Measurements from ENCODE around the gene VMP1.
A peak's percentile ranks its signal among the peaks of the same experiment; 100 is the strongest.
"Not testable (repeated sequence)": the region's sequence is repeated elsewhere in the genome, so short reads cannot be mapped to it uniquely, and the experiment has no call there.

VMP1 gene

DNA sequence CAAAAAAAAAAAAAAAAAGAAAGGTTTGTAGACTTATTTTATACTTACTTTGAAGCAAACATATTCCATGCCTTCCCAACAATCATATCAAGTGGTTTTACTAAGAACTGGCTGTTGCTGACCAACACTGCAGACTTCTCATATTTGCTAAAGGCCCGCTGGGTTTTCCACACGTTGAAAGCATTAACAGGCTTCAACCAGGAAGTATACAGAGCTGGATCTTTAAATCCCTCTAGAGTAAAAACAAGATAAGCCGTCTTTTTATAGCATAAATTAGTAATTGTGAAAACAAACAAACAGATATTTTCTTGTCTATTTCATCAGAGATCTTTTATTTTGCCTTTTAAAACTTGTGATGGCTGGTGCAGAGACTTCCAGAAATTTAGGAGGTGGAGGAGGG, 156.2 kb downstream of the VMP1 start:
- TF ChIP-seq, protein P1, sequence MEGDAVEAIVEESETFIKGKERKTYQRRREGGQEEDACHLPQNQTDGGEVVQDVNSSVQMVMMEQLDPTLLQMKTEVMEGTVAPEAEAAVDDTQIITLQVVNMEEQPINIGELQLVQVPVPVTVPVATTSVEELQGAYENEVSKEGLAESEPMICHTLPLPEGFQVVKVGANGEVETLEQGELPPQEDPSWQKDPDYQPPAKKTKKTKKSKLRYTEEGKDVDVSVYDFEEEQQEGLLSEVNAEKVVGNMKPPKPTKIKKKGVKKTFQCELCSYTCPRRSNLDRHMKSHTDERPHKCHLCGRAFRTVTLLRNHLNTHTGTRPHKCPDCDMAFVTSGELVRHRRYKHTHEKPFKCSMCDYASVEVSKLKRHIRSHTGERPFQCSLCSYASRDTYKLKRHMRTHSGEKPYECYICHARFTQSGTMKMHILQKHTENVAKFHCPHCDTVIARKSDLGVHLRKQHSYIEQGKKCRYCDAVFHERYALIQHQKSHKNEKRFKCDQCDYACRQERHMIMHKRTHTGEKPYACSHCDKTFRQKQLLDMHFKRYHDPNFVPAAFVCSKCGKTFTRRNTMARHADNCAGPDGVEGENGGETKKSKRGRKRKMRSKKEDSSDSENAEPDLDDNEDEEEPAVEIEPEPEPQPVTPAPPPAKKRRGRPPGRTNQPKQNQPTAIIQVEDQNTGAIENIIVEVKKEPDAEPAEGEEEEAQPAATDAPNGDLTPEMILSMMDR (conservative IDR thresholded peaks at IDR 0.05; ENCODE audit: low read depth, low read length): no peak
- no peak for DNase-seq (ENCODE audit: low read depth)
- H3K4me3 ChIP-seq (ENCODE audit: low read depth, low read length): no peak overlapping the region

DNA sequence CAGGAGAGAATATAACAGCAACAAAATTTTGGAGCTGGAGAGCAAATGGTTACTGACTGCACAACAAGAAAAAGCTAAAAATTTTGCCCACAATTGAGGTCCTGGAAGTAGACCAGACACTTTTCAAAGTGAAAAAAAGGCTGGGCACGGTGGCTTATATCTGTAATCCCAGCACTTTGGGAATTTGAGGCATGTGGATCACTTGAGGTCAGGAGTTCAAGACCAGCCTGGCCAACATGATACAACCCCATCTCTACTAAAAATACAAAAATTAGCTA, 162.4 kb downstream of the VMP1 start:
- no peak for DNase-seq (ENCODE audit: low read depth)
- TF ChIP-seq, protein P1 (conservative IDR thresholded peaks at IDR 0.05; ENCODE audit: low read depth, low read length): no peak
- no peak overlapping the region for H3K4me3 ChIP-seq (ENCODE audit: low read depth, low read length)

DNA sequence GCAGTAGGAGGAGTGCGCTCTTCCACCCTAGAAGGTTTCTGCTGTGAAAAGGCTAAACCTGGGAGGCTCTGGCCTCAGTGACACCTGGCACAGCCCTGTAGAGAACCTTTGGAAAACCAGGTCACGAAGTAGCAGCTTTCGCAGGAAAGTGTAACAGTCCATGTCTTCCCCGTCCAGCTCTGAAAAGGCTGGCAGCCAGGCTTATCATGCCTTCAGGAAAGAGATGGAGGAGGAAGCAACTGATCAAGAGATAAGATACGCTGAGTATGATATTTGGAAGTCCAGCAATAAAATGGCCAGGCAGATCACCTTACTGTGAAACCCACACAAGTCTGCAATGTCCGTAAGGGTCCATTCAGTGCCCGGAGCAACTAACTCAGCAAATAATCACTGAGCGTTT, 163.0 kb downstream of the VMP1 start:
- TF ChIP-seq, protein P1 (conservative IDR thresholded peaks at IDR 0.05; ENCODE audit: low read depth, low read length): no peak
- H3K4me3 ChIP-seq (ENCODE audit: low read depth, low read length): no peak overlapping the region
- DNase-seq (ENCODE audit: low read depth): no peak

- TF ChIP-seq, protein P1 (conservative IDR thresholded peaks at IDR 0.05; ENCODE audit: low read depth, low read length): no peak
- H3K4me3 ChIP-seq (ENCODE audit: low read depth, low read length): no peak overlapping the region
- DNase-seq (ENCODE audit: low read depth): no peak
Measured at GRCh38 chr17:59872351-59872750, 164.9 kb downstream of the VMP1 start.

GRCh38 chr17:59873414-59873813, 166.0 kb downstream of the VMP1 start:
- H3K4me3 ChIP-seq (ENCODE audit: low read depth, low read length); DNase-seq (ENCODE audit: low read depth): not testable (repeated sequence)

GRCh38 chr17:59874376-59874775, 166.9 kb downstream of the VMP1 start:
- no peak overlapping the region for H3K4me3 ChIP-seq (ENCODE audit: low read depth, low read length)
- DNase-seq (ENCODE audit: low read depth): no peak
- TF ChIP-seq, protein P1 (conservative IDR thresholded peaks at IDR 0.05; ENCODE audit: low read depth, low read length): no peak

GRCh38 chr17:59876107-59876506, 168.7 kb downstream of the VMP1 start:
- no peak overlapping the region for H3K4me3 ChIP-seq (ENCODE audit: low read depth, low read length)
- TF ChIP-seq, protein P1 (conservative IDR thresholded peaks at IDR 0.05; ENCODE audit: low read depth, low read length): no peak
- peak; percentile 58 for DNase-seq (ENCODE audit: low read depth)

- no peak for DNase-seq (ENCODE audit: low read depth)
- TF ChIP-seq, protein P1 (conservative IDR thresholded peaks at IDR 0.05; ENCODE audit: low read depth, low read length): no peak
- no peak overlapping the region for H3K4me3 ChIP-seq (ENCODE audit: low read depth, low read length)
Measured at GRCh38 chr17:59877965-59878364, 170.5 kb downstream of the VMP1 start.
